HL-60/S4 treated with phorbol 12-myristate 13-acetate at 8.2 ng/mL for 4 days and 3 days (cell line): ENCODE measurements around the gene CCDC3.

Experiments used
- in situ Hi-C: fragments of 300-500 bp; cut with MboI; formaldehyde crosslinking; loops from 2 replicates; pipeline ENCODE4 v1.15.0; 2022; ENCODE audit warnings: low sequenced_read_pairs

The CCDC3 gene

DNA sequence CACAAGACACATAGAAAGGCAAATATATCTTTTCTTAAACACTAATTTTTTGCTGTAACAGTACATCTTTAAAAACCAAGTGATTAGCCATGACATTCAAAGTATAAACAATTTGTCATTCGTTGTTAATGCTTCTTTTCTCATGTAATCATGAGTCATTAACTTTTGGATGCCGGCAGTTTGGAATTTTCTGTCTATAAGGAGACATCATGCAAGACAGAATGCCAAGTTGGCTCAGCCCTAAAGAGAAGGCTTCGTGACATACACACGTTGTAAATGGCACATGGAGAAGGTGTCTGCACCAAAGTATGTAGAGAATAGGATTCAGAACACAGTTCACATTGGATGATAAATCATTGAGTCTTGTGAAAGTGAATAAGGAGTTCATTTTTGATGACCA is 35.9 kb downstream of the CCDC3 start:
- in situ Hi-C loops: no loop called here

DNA sequence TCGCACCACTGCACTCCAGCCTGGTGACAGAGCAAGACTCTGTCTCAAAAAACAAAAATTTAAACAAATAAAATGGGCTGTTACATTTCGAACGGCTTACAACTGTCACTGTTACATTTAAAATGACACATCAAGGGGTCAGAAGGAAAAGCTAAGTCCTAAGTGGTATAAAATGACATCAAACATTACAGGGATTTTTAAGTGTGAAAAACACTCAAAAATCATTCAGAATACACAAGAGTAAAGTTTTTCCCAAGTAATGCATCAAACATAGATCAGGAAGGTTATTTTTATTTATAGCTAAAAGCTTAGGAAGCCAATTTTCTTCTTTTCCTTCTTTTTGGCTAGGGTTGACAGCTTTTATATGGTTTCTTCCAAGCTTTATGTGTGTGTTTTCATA is 39.0 kb downstream of the CCDC3 start:
- in situ Hi-C loops: no loop called here

DNA sequence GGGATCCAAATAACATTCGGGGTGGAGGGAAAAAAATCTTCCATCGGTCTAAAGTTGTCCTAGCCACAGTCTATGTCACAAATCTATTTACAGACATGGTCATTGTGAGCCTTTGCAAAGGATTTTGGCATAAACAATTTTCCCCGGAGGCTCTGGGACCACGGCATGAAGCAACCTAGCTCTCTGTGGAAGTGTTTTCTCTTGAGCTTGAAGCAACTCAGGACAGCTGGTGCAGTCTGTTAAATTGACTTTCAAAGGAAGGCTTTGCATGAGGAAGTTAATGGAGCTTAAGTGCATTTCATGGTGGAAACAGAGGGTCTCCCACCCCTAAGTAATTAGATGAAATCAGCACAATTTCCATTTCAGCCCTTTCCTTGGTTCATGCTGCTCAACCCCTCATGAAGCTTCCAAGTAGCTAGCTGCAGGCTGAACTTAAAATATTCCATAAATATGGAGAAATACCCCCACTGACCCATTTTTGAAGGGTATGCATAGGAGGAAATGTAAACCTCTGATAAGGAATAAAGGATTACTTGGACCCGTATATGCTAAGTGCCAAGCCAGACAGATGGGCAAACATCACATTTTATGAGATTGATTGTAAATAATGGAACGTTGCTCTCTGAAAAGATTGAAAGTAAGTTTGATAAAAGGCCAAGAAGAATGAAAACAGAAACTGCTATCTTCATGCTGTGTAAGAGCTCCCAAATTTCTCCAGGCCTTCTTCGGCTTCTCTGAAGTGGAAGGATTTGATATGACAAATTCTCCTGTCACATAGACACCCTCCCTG is 39.9 kb downstream of the CCDC3 start:
- in situ Hi-C loops: no loop called here

DNA sequence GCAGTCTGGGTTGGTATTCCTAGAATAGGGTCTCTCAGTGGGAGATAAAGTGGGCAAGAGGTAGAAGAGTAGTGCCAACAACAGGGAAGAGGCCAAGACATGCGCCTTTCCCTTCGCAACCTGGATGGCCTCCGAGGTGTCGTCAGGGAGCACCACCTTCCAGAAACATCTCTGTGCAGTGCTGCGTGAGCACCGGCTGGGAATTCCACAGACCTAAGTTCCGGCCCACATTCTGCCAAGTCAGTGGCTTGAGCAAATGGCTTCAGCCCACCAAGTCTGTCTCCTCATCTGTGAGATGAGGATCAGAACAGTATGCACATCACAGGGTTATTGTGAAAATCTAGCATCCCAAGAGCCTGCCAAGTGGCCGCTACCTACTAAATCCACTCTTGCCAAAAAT is 40.6 kb downstream of the CCDC3 start:
- in situ Hi-C loops: no loop called here

DNA sequence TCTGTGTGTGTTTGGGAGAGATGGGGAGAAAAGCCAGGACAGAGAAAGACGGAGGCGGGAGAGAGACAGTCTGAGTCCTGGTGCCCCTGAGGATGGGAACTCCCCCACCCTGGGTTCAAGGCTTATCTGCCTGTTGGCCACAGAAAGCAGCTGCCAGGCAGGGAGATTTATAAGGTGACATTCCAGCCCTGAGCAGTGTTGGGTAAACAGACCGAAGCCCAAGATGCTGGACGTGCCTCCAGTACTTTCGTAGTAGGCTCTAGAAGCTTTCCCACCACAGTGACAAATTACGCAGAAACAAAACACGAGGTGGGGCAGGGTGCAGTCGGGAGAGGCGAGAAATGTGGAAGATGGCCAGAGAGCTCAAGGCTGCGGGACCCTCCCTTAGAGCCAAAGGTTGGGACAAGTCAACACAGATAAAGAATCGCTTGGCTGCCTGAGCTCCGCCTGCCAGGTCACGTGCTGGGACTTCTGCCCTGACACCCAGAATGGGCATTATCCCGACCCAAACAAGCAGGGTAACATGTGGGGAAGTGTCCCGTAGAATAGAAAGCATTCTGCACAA is 41.1 kb downstream of the CCDC3 start:
- in situ Hi-C loops: no loop called here

DNA sequence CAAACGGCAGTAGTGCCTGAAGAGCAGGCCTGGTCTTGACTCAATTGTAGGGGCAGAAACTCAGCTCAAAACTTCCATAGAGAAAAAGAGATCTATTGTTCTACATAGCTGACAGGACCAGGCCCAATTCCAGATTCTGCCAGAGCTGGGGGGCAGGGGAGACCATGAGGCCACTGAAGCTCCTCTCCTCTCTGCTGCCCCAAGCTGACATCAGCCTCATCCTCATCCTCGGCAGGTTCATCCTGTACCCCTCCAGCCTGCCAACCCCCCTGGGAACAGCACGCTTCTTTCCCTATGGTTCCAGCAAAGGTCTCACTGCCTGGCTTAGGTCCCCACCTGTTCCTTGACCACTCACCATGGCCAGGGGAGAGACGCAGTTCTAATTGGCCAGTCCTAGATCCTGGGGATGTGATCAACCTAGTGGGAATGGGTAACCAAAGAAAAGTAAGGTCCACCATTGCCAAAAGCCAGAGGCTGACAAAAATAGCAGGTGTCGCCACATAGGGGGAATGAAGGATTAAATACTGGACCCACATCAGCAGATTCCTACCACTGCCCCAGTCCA is 42.9 kb downstream of the CCDC3 start:
- in situ Hi-C loops: no loop called here

DNA sequence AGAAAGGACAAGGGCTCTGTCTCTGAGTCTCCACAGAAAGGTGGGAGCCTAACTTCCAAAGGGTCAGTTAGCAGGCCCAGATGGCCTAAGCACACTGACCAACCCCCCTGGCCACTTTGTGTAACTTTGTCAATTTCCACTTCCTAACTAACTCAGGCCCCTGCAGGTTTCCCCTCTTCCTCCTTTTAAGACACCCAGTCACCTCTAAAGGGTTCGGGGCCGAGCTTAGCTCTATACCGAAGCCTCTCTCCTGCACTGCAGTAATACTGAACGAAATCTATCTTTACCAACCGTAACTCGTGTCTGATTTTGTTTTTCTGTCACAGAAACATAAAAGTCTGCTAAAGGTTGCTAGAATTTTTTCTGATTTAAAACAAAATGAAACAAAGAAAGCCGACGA is 44.4 kb downstream of the CCDC3 start:
- in situ Hi-C loops: no loop called here

DNA sequence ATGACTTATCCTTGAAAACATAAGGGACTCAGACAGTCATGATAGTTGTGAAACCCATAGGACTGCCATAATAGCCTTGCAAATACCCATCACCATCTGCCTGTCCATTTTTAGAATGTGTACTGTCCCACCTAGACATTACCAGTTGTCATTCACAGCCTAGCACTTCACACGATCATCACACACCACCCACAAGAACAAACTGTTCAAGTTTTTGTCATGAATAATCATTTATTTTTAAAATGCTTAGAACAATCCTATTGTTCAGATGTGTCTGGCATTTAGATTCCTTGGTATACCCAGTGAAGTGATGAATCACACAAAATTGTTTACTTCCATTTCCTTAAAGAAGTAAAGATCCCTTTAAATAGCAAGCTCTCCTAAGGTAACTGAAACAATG is 46.6 kb downstream of the CCDC3 start:
- in situ Hi-C loops: no loop called here

DNA sequence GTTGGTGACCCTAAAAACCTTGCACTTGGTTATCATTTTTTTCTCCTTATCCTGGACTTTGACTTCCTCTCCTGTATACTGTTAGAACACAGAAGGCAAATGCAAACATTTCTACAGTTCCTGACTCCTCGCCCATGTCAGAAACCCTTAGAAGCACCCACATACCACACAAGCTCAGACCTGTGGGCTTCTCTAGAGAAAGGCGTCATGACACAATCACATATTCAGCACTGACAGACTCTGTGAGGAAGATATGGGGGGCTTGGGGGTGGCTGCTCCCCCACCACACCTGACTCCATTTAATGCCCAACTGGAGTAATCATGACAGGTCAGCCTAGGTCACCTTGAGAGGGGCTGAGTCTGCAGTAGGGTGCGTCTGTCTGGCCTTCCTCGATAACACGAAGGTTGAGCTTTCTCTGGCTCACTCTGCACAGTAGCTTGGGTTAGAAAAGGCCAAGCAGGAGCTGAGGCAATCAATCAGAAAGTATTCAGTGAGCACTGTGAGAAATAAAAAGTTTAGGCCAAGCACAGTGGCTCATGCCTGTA is 50.9 kb downstream of the CCDC3 start:
- in situ Hi-C loops: no loop called here

DNA sequence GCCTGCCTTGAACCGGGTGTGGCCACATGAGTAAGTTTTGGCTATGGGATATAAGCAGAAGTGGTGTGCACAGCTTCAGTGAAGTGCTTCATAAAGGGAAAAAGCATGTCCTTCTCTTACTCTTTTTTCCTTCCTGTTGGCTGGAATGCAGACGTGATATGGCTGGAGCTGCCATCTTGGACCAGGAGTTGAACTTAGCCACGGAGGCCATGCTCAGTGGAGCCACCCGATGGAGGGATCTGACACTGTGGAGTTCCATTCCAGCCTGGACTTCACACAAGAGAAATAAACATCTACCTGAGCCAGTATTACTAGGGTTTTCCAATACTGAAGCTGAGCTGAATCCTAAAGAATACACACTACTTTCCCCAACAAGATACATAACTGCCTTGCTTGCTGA is 52.3 kb downstream of the CCDC3 start:
- in situ Hi-C loops: no loop called here

DNA sequence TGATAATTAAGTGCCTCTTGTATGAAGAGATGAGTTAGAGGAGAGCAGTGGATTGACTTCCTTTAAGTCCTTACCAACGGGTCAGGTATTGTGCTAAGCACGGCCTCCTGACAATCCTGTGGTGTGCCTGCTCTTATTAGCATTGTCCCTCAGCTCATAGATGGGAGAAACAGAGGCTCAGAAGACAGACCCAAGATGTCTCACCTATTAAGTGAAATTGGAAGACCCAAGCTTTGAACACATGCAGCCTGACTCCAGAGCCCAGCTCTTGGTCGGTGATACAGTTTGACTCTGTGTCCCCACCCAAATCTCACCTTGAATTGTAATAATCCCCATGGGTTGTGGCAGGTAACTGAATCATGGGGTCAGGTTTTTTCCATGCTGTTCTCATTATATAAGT is 53.8 kb downstream of the CCDC3 start:
- in situ Hi-C loops: no loop called here

DNA sequence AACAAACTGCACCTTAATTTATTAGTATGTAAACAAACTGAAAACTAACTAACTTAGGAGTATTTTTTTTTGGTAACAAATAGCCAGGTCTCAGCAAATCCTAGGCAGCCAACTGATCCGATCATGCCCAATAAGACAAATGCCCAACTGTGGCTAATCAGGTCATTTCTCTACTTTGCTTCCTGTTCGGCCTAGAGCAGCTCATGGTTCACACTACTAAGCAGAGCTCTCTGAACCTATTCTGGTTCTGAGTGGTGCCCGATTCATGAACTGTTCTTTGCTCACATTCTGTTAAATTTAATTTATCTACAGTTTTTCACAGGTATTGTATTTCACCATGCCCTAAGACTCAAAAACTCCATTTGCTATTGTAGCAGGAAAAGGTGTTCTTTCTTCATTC is 55.1 kb downstream of the CCDC3 start:
- in situ Hi-C loops: no loop called here

DNA sequence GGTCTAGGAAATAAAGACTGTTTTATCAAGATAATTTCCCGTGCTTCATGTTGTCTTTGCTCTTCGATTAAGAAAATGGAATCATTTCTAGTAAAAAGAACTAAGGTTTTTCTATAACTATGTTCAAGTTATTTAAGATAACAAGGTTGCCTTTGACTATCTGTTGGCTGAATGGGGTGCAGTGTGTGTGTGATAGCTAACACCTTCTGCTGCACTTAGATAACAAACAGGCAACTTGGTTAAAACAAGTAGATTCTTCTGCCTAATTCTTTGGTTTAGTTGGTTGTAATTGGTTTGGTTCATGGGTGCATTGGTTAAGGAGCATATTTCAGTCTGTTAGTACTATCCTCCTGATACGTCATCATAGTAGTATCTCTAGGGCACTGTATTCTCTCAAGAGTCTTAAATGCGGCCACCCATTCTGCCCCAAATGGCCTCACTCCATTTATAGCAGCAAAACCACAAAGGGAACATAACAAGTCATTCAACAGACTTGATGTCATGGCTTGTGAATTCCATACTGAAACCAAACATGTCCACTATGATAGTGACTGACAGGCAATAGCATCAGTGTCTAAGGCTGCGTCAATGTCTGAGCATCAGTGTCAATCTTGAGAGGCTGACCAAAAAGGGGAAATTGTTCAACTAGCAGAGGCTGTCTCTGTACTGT is 55.7 kb downstream of the CCDC3 start:
- in situ Hi-C loops: no loop called here

DNA sequence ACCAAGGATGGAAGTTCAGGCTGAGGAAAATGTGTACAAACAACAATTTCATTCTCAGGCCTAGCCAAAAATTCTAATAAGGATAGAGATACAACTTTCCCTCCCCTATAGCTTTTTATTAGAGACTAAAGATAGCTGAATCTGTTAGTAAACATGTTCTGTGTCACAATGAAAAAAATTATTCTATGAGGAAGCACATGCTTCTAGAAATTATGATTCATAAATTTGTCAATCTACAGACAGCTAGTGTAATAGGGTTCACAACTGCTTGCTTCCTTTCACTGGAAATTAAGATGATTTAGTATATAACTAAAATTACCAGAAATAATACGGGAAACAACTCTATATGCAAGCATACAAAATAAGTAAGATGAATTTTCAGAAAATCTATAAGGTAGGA is 56.6 kb downstream of the CCDC3 start:
- in situ Hi-C loops: no loop called here

DNA sequence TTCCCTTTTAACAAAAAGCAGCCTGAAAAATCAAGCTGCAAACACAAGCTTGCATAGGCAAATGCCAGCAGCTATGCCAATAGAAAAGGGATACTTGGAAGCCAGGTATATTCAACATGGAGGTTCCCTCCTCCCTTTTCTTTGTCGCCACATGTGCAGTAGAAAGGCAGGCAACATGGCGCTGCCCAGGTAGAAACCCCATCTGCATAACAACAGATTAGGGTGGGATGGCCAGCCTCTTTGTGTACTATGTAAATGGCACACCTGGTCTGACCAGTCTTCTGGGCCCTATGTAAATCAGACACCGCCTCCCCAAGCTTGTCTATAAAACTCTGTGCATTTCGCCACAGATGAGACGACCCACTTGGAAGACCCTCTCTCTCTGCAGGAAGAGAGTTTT is 58.1 kb downstream of the CCDC3 start:
- in situ Hi-C loops: no loop called here

DNA sequence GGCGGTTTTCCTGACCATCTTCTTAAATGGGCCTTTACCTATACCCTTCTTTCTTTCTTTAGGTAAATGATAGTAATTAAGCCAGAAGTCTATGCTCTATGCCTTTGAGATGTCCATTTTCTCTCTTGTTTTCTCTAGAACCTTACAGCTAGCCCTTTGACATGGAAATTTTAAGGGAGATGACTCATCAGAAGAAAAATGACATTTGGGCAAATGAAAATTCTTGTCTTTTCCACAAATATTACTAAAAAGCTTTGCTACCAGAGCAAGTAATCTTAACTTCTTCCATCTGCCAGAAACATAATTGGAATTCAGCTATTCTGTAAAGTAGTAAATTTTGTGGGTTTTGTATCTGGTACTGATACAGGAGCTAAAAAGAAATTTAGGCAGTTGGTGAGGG is 59.5 kb downstream of the CCDC3 start:
- in situ Hi-C loops: no loop called here

DNA sequence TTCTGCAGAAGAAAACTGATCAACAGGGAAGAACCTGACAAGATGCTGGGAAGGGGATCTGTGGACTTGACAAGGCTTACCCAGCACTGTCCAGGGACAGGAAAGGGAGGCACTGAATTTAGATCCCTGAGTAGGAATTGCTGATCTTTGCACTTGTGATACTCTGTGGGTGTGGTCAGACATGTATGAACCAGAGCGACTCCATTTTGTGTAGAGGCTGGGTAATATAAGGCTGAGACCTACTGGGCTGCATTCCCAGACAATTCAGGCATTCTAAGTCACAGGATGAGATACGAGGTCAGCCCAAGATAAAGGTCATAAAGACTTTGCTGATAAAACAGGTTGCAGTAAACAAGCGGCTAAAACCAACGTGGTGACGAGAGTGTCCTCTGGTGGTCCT is 60.7 kb downstream of the CCDC3 start:
- in situ Hi-C loops: no loop called here

DNA sequence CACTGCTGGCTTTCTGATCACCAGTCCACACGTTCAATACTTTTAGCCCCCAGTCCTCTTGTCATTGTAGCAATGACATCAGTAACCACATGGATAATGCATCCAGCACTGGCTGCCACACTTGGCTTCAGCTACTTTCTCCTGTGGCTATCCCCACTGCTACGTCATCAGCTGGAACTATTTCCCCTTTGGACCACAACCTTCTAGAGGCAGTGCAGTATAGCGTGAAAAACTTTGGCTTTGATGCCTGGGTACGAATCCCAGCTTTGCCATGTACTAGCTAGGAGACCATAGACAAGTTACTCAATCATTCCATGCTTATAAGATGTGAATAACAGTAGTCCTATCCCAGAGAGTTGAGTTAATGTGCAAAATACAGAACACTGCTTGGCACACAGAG is 63.2 kb downstream of the CCDC3 start:
- in situ Hi-C loops: no loop called here

DNA sequence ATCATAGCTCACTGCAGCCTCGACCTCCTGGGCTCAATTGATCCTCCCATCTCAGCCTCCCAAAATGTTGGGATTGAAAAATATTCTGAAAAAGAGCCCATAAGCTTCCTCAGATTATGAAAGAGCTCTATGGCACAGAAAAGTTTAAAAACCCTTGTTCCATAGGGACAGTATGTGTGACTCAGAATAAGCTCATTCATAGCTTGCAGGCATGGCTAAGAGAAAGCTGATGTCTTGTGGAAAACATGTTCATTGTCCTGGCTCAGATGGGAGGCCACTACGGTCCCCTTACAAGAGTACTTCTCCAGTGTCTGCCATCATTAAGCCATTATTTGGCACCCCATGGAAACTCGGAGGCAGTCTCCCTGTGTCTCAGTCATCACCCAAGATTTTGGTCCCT is 64.0 kb downstream of the CCDC3 start:
- in situ Hi-C loops: no loop called here

DNA sequence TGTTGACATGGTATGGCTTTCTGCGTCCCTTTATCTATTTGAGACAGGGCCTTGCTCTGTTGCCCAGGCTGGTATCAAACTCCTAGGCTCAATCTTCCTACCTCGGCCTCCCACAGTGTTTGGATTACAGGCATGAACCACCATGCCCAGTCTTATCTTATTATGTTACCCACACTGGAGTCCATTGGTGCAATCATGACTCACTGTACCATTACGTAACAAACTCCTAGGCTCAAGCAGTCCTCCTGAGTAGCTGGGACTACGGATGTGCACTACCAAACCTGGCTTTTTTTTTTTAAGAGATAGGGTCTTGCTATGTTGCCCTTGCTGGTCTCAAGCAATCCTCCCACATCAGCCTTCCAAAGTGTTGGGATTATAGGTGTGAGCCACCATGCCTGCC is 66.7 kb downstream of the CCDC3 start:
- in situ Hi-C loops: no loop called here

DNA sequence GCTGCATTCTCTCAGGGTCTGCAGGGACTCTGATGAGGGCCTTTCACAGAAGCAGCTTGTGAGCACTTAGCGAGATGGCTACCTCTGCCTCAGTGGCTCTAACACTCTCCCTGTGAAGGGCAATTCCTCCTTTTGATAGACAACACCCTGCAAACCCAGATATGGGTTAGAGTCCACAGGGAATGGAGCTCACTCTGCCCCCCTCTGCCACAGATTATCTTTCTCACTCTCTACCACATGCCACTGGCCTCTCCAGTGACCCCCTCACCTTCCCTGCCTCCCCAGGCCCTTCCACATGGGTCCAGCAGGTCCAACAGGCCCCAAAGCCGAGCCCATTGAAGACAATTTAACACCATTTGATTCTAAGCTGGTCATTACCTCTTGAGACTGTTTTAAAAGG is 72.1 kb downstream of the CCDC3 start:
- in situ Hi-C loops: no loop called here

DNA sequence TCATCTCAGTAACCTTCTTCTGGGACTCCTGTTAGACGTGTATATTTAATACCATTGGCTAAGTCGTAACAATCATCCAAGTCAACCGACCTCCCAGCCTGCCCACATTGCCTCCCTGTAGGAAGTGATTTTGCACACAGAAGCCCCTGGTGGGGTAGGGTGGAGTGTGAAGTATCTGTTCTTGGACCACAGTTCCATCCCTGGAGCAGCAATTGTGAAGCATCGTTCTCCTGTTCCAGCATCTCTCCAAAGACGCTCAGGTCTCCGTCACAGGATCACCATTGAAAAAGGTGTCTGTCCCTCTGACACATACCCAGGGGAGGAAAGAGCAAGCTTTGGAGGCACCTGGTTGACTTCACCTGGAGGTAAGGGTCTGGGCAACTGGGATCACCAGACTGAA is 72.9 kb downstream of the CCDC3 start:
- in situ Hi-C loops: no loop called here
